SU-DHL-6 (cell line): Measurements from ENCODE around the gene TMEM184A.

Experiments
- EZH2phosphoT487 ChIP-seq: fragments of 200-600 bp; sonication (generic), shearing (Covaris generic); conservative IDR thresholded peaks from 2 replicates; pipeline ENCODE4 v1.6.1; 2018; ENCODE audit warnings: mild to moderate bottlenecking, antibody characterized with exemption, low read length, moderate library complexity, mixed read lengths
- TF ChIP-seq, protein P1 (sequence below): fragments of 200-600 bp; sonication (generic); IDR thresholded peaks from one replicate; pipeline ENCODE4 v1.5.1; 2017; ENCODE audit warnings: antibody characterized with exemption, mild to moderate bottlenecking, low read length, moderate library complexity; ENCODE audit not compliant: insufficient read depth, poor library complexity, severe bottlenecking

DNA sequence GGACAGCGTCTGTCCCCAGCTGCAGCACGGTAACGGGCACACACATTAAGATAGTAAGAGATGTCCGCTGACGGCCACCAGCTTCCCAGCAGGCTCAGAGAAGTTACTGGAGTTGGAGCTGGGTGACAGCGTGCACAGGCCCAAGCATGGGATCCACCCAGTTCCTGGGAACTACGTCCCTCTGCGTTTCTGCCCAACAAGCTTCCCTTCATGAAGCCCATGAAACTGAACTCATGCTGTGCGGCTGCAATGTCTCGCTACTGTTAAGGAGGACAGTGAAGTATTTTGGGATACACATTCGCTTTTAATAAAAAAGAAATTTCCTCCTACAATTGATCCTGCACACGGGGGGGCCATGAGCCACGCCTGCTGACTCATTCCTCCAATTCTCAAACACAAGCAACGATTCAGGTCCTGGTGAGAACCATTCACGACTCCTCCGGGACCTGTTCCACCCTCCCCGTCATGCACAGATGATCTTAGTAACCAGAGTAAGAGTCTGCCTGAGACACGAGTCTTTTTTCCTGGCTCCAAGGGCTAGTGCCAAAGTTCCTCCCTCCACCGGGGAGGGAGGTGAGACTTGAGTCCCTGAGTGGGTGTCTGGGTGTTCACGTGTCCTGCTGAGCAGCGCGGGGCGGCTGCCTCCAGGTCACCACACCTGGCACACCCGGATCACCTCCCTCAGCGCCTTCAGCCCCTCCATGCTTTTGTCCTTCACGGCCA lies 11.2 kb upstream of the TMEM184A start:
- TF ChIP-seq, protein P1, sequence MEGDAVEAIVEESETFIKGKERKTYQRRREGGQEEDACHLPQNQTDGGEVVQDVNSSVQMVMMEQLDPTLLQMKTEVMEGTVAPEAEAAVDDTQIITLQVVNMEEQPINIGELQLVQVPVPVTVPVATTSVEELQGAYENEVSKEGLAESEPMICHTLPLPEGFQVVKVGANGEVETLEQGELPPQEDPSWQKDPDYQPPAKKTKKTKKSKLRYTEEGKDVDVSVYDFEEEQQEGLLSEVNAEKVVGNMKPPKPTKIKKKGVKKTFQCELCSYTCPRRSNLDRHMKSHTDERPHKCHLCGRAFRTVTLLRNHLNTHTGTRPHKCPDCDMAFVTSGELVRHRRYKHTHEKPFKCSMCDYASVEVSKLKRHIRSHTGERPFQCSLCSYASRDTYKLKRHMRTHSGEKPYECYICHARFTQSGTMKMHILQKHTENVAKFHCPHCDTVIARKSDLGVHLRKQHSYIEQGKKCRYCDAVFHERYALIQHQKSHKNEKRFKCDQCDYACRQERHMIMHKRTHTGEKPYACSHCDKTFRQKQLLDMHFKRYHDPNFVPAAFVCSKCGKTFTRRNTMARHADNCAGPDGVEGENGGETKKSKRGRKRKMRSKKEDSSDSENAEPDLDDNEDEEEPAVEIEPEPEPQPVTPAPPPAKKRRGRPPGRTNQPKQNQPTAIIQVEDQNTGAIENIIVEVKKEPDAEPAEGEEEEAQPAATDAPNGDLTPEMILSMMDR = no peak
- TF ChIP-seq EZH2phosphoT487 = no peak
